Measurements from ENCODE around the gene LRRC25.
"Not testable (repeated sequence)": the region's sequence is repeated elsewhere in the genome, so short reads cannot be mapped to it uniquely, and the experiment has no call there.

DNA sequence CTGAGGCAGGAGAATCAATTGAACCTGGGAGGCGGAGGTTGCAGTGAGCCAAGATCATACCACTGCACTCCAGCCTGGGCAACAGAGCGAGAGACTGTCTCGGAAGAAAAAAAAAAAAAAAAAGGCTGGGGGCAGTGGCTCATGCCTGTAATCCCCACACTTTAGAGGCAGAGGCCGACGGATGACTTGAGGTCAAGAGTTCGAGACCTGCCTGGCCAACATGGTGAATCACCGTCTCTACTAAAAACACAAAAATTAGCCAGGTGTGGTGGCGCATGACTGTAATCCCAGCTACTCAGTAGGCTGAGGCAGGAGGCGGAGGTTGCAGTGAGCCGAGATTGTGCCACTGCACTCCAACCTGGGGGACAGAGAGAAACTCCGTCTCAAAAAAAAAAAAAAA is 13.8 kb downstream of the LRRC25 start:
- TF ChIP-seq, protein P1, sequence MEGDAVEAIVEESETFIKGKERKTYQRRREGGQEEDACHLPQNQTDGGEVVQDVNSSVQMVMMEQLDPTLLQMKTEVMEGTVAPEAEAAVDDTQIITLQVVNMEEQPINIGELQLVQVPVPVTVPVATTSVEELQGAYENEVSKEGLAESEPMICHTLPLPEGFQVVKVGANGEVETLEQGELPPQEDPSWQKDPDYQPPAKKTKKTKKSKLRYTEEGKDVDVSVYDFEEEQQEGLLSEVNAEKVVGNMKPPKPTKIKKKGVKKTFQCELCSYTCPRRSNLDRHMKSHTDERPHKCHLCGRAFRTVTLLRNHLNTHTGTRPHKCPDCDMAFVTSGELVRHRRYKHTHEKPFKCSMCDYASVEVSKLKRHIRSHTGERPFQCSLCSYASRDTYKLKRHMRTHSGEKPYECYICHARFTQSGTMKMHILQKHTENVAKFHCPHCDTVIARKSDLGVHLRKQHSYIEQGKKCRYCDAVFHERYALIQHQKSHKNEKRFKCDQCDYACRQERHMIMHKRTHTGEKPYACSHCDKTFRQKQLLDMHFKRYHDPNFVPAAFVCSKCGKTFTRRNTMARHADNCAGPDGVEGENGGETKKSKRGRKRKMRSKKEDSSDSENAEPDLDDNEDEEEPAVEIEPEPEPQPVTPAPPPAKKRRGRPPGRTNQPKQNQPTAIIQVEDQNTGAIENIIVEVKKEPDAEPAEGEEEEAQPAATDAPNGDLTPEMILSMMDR (IDR thresholded peaks at IDR 0.05) = not testable (repeated sequence)
- TF ChIP-seq POLR2A (IDR thresholded peaks at IDR 0.05); POLR2AphosphoS5 (IDR thresholded peaks at IDR 0.05; ENCODE audit: insufficient read depth in 1 of 2, low read depth in 1 of 2): not testable (repeated sequence)
